VCaP (cell line): ENCODE data around the gene HSP90AA1.

Experiments used
- H3K27ac ChIP-seq: fragments of 450-650 bp; 2 replicates; pipeline ENCODE4 v1.5.1; 2017
- TF ChIP-seq, protein P1 (sequence below): fragments of 450-650 bp; conservative IDR thresholded peaks from 2 replicates; pipeline ENCODE4 v1.5.1; 2017; ENCODE audit warnings: mild to moderate bottlenecking, moderate library complexity

The HSP90AA1 gene

DNA sequence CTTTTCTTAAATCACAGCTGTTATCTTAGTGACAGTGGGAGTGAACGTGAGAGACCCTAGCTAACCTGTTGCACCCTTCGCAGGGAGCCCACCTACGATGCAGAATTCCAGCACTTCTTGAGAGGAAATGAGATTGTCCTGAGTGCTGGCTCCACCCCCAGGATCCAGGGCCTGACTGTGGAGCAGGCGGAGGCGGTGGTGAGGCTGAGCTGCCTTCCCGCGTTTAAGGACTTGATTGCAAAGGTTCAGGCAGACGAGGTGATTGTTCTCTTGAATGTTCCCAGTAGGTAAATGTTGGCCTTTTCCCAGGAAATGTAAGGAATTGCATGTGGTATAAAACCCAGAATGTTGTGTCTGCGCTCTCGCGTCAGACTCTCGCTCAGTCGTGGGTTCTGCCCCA lies 46.7 kb downstream of the HSP90AA1 start:
- no peak overlapping the region for H3K27ac ChIP-seq

DNA sequence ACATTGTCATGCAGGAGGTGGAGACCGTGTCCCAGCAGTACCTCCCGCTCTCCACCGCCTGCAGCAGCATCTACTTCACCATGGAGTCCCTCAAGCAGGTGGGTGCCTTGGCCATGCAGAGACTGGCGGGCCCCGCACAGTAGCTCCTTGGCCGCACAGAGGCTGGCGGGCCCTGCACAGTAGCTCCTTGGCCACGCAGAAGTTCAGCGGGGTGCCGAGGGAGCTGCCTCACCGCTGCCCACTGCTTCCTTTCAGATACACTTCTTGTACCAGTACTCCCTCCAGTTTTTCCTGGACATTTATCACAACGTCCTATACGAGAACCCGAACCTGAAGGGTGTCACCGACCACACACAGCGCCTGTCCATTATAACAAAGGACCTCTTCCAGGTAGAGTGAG lies 47.7 kb downstream of the HSP90AA1 start:
- TF ChIP-seq, protein P1, sequence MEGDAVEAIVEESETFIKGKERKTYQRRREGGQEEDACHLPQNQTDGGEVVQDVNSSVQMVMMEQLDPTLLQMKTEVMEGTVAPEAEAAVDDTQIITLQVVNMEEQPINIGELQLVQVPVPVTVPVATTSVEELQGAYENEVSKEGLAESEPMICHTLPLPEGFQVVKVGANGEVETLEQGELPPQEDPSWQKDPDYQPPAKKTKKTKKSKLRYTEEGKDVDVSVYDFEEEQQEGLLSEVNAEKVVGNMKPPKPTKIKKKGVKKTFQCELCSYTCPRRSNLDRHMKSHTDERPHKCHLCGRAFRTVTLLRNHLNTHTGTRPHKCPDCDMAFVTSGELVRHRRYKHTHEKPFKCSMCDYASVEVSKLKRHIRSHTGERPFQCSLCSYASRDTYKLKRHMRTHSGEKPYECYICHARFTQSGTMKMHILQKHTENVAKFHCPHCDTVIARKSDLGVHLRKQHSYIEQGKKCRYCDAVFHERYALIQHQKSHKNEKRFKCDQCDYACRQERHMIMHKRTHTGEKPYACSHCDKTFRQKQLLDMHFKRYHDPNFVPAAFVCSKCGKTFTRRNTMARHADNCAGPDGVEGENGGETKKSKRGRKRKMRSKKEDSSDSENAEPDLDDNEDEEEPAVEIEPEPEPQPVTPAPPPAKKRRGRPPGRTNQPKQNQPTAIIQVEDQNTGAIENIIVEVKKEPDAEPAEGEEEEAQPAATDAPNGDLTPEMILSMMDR, result no peak
- H3K27ac ChIP-seq, result no peak overlapping the region

More for the DNA sequence above, 46.7 kb downstream of the HSP90AA1 start:
- TF ChIP-seq, protein P1, result no peak

DNA sequence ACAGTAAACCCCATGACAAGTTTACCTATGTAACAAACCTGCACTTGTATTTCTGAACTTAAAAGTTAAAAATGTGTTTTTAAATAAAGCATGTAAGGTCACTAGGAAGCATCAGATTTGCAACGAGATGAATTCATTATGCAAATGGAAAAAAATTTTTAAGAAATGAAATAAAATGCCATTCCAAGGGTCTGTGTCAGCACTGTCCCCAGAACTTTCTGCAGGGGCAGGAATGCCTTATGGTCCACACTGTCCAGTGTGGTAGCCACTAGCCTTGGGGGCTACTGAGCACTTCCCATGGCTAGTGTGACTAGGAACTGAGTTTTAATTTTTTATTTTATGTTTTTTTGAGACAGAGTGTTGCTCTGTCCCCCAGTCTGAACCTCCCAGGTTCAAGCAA lies 49.2 kb downstream of the HSP90AA1 start:
- H3K27ac ChIP-seq, result no peak overlapping the region
- TF ChIP-seq, protein P1, result no peak

DNA sequence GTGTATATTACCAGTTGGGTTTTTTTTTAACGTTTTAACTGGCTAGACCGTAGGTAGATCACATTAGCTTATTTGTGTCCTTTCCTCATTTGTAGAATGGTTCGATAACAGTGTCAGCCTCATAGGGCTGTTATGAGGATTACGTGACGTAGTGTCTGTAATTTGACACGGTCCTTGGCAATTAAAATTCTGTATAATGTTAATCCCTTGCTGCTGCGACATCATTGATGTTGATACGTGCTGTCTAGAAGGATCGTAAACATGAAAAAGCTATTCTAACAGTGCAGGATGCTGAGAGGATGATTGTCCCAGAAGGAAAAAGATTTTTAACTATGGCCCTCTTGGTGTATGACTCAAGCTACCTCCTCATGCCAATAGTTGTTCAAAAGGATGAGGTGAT lies 50.9 kb downstream of the HSP90AA1 start:
- TF ChIP-seq, protein P1, result no peak
- H3K27ac ChIP-seq, result no peak overlapping the region

DNA sequence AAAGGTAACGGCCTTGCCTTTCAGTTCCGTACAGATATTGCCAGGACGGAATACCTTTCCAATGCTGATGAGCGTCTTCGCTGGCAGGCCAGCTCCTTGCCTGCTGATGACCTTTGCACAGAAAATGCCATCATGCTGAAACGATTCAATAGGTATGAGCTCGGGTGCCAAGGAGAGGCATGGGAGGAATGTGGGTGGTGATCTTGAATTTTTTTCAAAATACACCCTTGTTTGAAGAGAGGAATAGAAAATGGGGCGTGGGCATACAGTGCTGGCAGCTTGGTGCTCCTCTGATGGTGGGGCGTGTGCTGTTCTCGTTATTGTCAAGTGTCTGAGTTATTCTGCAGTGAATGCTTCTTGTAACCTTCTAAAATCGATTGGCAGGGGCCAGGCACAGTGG lies 52.5 kb downstream of the HSP90AA1 start:
- TF ChIP-seq, protein P1, result no peak
- H3K27ac ChIP-seq, result no peak overlapping the region

DNA sequence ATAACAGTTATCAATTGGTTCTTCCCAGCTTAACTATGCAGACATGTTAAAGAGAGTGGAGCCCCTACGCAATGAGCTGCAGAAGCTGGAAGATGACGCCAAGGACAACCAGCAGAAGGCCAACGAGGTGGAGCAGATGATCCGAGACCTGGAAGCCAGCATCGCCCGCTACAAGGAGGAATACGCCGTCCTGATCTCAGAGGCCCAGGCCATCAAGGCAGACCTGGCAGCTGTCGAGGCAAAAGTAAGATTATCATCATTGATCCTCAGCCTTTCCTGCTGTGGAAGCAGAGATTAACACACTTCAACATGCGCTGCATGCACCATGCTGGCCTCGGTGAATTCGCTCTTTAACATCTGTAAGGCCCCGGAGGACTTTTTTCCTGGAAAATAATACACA lies 53.6 kb downstream of the HSP90AA1 start:
- TF ChIP-seq, protein P1, result no peak
- H3K27ac ChIP-seq, result no peak overlapping the region
